K562 (cell line): ENCODE measurements around the gene SLC5A3. TPM values are rescaled to one million over a fixed set of nuclear protein-coding genes. Genes with fewer than 3 reads are reported as not detected.
A peak's percentile ranks its signal among the peaks of the same experiment; 100 is the strongest.

Source experiments
- ETV5 ChIP-seq: sonication (generic); formaldehyde crosslinking; IDR thresholded peaks from 2 replicates; pipeline ENCODE4 v1.4.0; 2020; ENCODE audit warnings: low read depth, mild to moderate bottlenecking, missing genetic modification reagents
- MBD1 ChIP-seq: fragments of 250-450 bp; sonication (Bioruptor Pico); IDR thresholded peaks from 2 replicates; pipeline ENCODE4 v1.8.0; 2022; ENCODE audit warnings: inconsistent platforms
- MGA ChIP-seq: fragments of 450-650 bp; IDR thresholded peaks from 2 replicates; pipeline ENCODE4 v1.6.1; 2016; ENCODE audit warnings: mild to moderate bottlenecking, moderate library complexity
- STAT5B ChIP-seq: fragments of 250-450 bp; sonication (Bioruptor Pico); IDR thresholded peaks from 2 replicates; pipeline ENCODE4 v1.8.0; 2021; ENCODE audit warnings: mild to moderate bottlenecking, inconsistent platforms
- ZC3H4 ChIP-seq: sonication (generic); formaldehyde crosslinking; IDR thresholded peaks from 2 replicates; pipeline ENCODE4 v1.9.0; 2021; ENCODE audit warnings: missing genetic modification reagents, borderline replicate concordance
- ZNF280B ChIP-seq: fragments of 250-450 bp; sonication (Bioruptor Pico); IDR thresholded peaks from 2 replicates; pipeline ENCODE4 v1.5.1; 2021; ENCODE audit warnings: mild to moderate bottlenecking
- ZNF589 ChIP-seq: fragments of 200-800 bp; sonication (Bioruptor generic); IDR thresholded peaks from 2 replicates; pipeline ENCODE4 v1.6.1; 2016; ENCODE audit warnings: low read depth, missing genetic modification characterization, missing compliant biosample characterization
- ZNF639 ChIP-seq, 2 experiments: fragments of 200-800 bp in 1 of 2; sonication (Bioruptor generic) in 1 of 2; sonication (generic) in 1 of 2; formaldehyde crosslinking in 1 of 2; IDR thresholded peaks in 1 of 2; conservative IDR thresholded peaks in 1 of 2; 2 replicates each; pipeline versions ENCODE4 v1.5.0 to v1.6.1; 2016 to 2020; ENCODE audit warnings: missing compliant biosample characterization in 1 of 2, missing genetic modification characterization in 1 of 2, missing genetic modification reagents in 1 of 2
- ZNF668 ChIP-seq: fragments of 250-450 bp; sonication (Bioruptor Pico); IDR thresholded peaks from 2 replicates; pipeline ENCODE4 v1.8.0; 2022; ENCODE audit warnings: mild to moderate bottlenecking, inconsistent platforms
- polyA plus RNA-seq, 8 experiments: library from polyadenylated mRNA; depleted of rRNA in 4 of 8; stranded (reverse) in 5 of 8; unstranded in 3 of 8; fragments of >200 nt; fragmentation: Nextera tagmentation in 2 of 8; fragmentation: Illumina TruSeq in 1 of 8; extraction: Ambion mirVana in 2 of 8; extraction: Trizol in 1 of 8; gene quantifications; 2 replicates each; pipeline versions ENCODE4 v1.2.1 to v1.2.3, GENCODE V29; 2011 to 2014; ENCODE audit warnings: inconsistent platforms in 1 of 8, missing spikeins in 1 of 8
- total RNA-seq, 7 experiments: library from RNA; depleted of rRNA in 6 of 7; stranded (reverse); fragments of >200 nt in 6 of 7; fragmentation: Illumina TruSeq in 2 of 7; extraction: Trizol in 2 of 7; gene quantifications; 2 replicates each; pipeline versions ENCODE4 v1.2.1 to v1.2.3, GENCODE V29; 2011 to 2021; ENCODE audit warnings: low replicate concordance in 1 of 7

Gene SLC5A3
- total and polyA plus RNA-seq, 9 of the 15 experiments (the other 6 are each of a cell fraction or from before 2014, with no cell fraction given): 2.9 to 20.6 (median 9.0) TPM

GRCh38 chr21:34072145-34073031 lies 990 bp upstream of the SLC5A3 start (continued):
- TF ChIP-seq MGA: no peak
- TF ChIP-seq MBD1: 0 out of 2 replicates have a peak, but pooled peaks have one; percentile 23
- TF ChIP-seq ETV5: no peak
- TF ChIP-seq ZC3H4 (CRISPR knock-in tag): 0 out of 2 replicates have a peak, but pooled peaks have one; percentile 73
- TF ChIP-seq ZNF280B (CRISPR knock-in tag): no peak
- no peak for TF ChIP-seq ZNF639 (CRISPR knock-in tag; conservative IDR thresholded peaks at IDR 0.05 in 1 of 2, IDR thresholded peaks at IDR 0.05 in 1 of 2)
- TF ChIP-seq ZNF589 (CRISPR knock-in tag): no peak
- TF ChIP-seq ZNF668 (CRISPR knock-in tag): no peak
- no peak for TF ChIP-seq STAT5B
